Loucy (cell line): ENCODE data around the gene FMN2.

Source experiments
- CTCF ChIP-seq: fragments of 200-600 bp; sonication (generic); conservative IDR thresholded peaks from 2 replicates; pipeline ENCODE4 v1.5.1; 2014; ENCODE audit warnings: mild to moderate bottlenecking, antibody characterized with exemption, low read length
- EZH2phosphoT487 ChIP-seq: fragments of 200-600 bp; IDR thresholded peaks from 2 replicates; pipeline ENCODE4 v1.6.1; 2018; ENCODE audit warnings: antibody characterized with exemption, mild to moderate bottlenecking, moderate library complexity, borderline replicate concordance

GRCh38 chr1:240312872-240313271 lies 221.2 kb downstream of the FMN2 start:
- TF ChIP-seq CTCF (no peak), EZH2phosphoT487 (no peak)
